Activated CD8-positive, alpha-beta T cell treated with anti-CD3 and anti-CD28 coated beads for 36 hours (primary cell): Measurements from ENCODE around the gene ALDH1A3. TPM values are rescaled to one million over a fixed set of nuclear protein-coding genes. Genes with fewer than 3 reads are reported as not detected.

ENCODE experiments used
- ATAC-seq: fragments of 200-7000 bp; cut with Tn5 transposase; one replicate; pipeline ENCODE4 v1.10.0; 2021; ENCODE audit warnings: mild to moderate bottlenecking, moderate library complexity
- CTCF ChIA-PET: fragments of 350-600 bp; sonication (Branson Sonifier 250); formaldehyde crosslinking; loops from one replicate; lab custom pipeline; 2021; ENCODE audit warnings: antibody characterized with exemption; lab: Charles Lee
- POLR2A ChIA-PET: fragments of 350-600 bp; sonication (Branson Sonifier 250); formaldehyde crosslinking; loops from one replicate; lab custom pipeline; 2021; ENCODE audit warnings: antibody characterized with exemption; lab: Charles Lee
- DNase-seq: peaks from one replicate; pipeline ENCODE4 v3.0.0-alpha.2; 2020
- H3K27ac Mint-ChIP-seq: one replicate; pipeline ENCODE4 v1.8.0; 2021; ENCODE audit warnings: mild to moderate bottlenecking, mixed read lengths
- H3K27me3 Mint-ChIP-seq: one replicate; pipeline ENCODE4 v1.8.0; 2021; ENCODE audit warnings: mixed read lengths
- H3K36me3 Mint-ChIP-seq: one replicate; pipeline ENCODE4 v1.8.0; 2021; ENCODE audit warnings: low read depth, mixed read lengths
- H3K4me1 Mint-ChIP-seq: one replicate; pipeline ENCODE4 v1.8.0; 2021; ENCODE audit warnings: low read depth, mixed read lengths
- H3K4me3 Mint-ChIP-seq: one replicate; pipeline ENCODE4 v1.8.0; 2021; ENCODE audit warnings: mild to moderate bottlenecking, moderate library complexity, mixed read lengths
- H3K9me3 Mint-ChIP-seq: one replicate; pipeline ENCODE4 v1.8.0; 2021; ENCODE audit warnings: mixed read lengths
- CTCF ChIP-seq: fragments of 200-600 bp; IDR thresholded peaks from one replicate; pipeline ENCODE4 v1.8.0; 2022; ENCODE audit warnings: antibody characterized with exemption, mild to moderate bottlenecking
- intact Hi-C: fragments of 100-400 bp; cut with micrococcal nuclease; formaldehyde crosslinking; loops from one replicate; pipeline ENCODE4 v1.10.0; 2022
- total RNA-seq, 2 experiments: library from RNA; stranded (reverse); gene quantifications; one replicate each; pipeline ENCODE4 v1.2.3, GENCODE V29; 2021

Gene ALDH1A3
- total RNA-seq, 2 experiments from 2014 or later, result not detected

- no peak for TF ChIP-seq CTCF
- H3K9me3 Mint-ChIP-seq, result no peaks in the 10 kb centered on the region
- H3K27me3 Mint-ChIP-seq, result peaks cover 38% of the 10 kb centered on the region
- peaks cover 3% of the 10 kb centered on the region for H3K4me1 Mint-ChIP-seq
- ChIA-PET CTCF (interaction anchor here (1.0 kb wide), 1 partner anchor 116 kb away, joined by 3 read pairs; no protein-coding TSS in a partner anchor), POLR2A (no interaction called here)
- H3K27ac Mint-ChIP-seq, result no peak overlapping the region
- DNase-seq (no peak), ATAC-seq (no peak)
- intact Hi-C loops, result no loop called here
- no peak overlapping the region for H3K4me3 Mint-ChIP-seq
- no peaks in the 10 kb centered on the region for H3K36me3 Mint-ChIP-seq
Measured at GRCh38 chr15:100891307-100892012, 11.8 kb downstream of the ALDH1A3 start.

- DNase-seq (no peak), ATAC-seq (no peak)
- no peak overlapping the region for H3K27ac Mint-ChIP-seq
- intact Hi-C loops, result no loop called here
- no peaks in the 10 kb centered on the region for H3K9me3 Mint-ChIP-seq
- no peak for TF ChIP-seq CTCF
- peaks cover 3% of the 10 kb centered on the region for H3K4me1 Mint-ChIP-seq
- CTCF ChIA-PET, result interaction anchor here (1.0 kb wide), 1 partner anchor 116 kb away, joined by 3 read pairs; no protein-coding TSS in a partner anchor
- H3K36me3 Mint-ChIP-seq, result no peaks in the 10 kb centered on the region
- H3K4me3 Mint-ChIP-seq, result no peak overlapping the region
- POLR2A ChIA-PET, result no interaction called here
- peaks cover 35% of the 10 kb centered on the region for H3K27me3 Mint-ChIP-seq
Measured at GRCh38 chr15:100892013-100892355, 12.4 kb downstream of the ALDH1A3 start.

GRCh38 chr15:100893261-100893963 lies 13.8 kb downstream of the ALDH1A3 start:
- Mint-ChIP-seq H3K36me3 (no peaks in the 10 kb centered on the region), H3K4me3 (no peak overlapping the region), H3K9me3 (no peaks in the 10 kb centered on the region), H3K27ac (no peak overlapping the region), H3K4me1 (peaks cover 3% of the 10 kb centered on the region), H3K27me3 (peaks cover 35% of the 10 kb centered on the region)
- TF ChIP-seq CTCF, result no peak
- intact Hi-C loops, result no loop called here
- ATAC-seq (no peak), DNase-seq (no peak)
- CTCF ChIA-PET, result no interaction called here
- POLR2A ChIA-PET, result no interaction called here

GRCh38 chr15:100893964-100894295 lies 14.3 kb downstream of the ALDH1A3 start:
- ATAC-seq (no peak), DNase-seq (no peak)
- intact Hi-C loops, result no loop called here
- ChIA-PET CTCF (interaction anchor here (1.1 kb wide), 1 partner anchor 19 kb away, joined by 3 read pairs; no protein-coding TSS in a partner anchor), POLR2A (no interaction called here)
- no peaks in the 10 kb centered on the region for H3K9me3 Mint-ChIP-seq
- no peak overlapping the region for H3K4me3 Mint-ChIP-seq
- peaks cover 3% of the 10 kb centered on the region for H3K4me1 Mint-ChIP-seq
- H3K36me3 Mint-ChIP-seq, result no peaks in the 10 kb centered on the region
- peaks cover 35% of the 10 kb centered on the region for H3K27me3 Mint-ChIP-seq
- no peak for TF ChIP-seq CTCF
- H3K27ac Mint-ChIP-seq, result no peak overlapping the region

GRCh38 chr15:100895721-100896120 lies 16.1 kb downstream of the ALDH1A3 start:
- no peak for DNase-seq
- POLR2A ChIA-PET, result interaction anchor here (1.9 kb wide), 1 partner anchor 10 kb away, joined by 5 read pairs; no protein-coding TSS in a partner anchor
- H3K27me3 Mint-ChIP-seq, result peaks cover 28% of the 10 kb centered on the region
- no peak for ATAC-seq
- no peaks in the 10 kb centered on the region for H3K4me1 Mint-ChIP-seq
- no peaks in the 10 kb centered on the region for H3K9me3 Mint-ChIP-seq
- no peaks in the 10 kb centered on the region for H3K36me3 Mint-ChIP-seq
- CTCF ChIA-PET, result interaction anchor here (1.5 to 1.6 kb wide), 2 partner anchors 22 to 111 kb away, joined by 4 read pairs; no protein-coding TSS in a partner anchor
- no peak overlapping the region for H3K4me3 Mint-ChIP-seq
- H3K27ac Mint-ChIP-seq, result no peak overlapping the region
- no peak for TF ChIP-seq CTCF
- intact Hi-C loops, result no loop called here
